IPS DF 6.9 (cell line): ENCODE measurements around the gene CACNA2D3.

Experiments
- DNase-seq: peaks from one replicate; pipeline ENCODE4 v3.0.0-alpha.2; 2013; ENCODE audit warnings: low read depth, low spot score
- H3K27ac ChIP-seq: one replicate; pipeline ENCODE4 v1.5.1; 2013; ENCODE audit warnings: low read length, control low read depth
- H3K27me3 ChIP-seq: 2 replicates; pipeline ENCODE4 v1.6.1; 2013; ENCODE audit warnings: mild to moderate bottlenecking, low read length; ENCODE audit not compliant: control insufficient read depth, insufficient read depth
- H3K36me3 ChIP-seq: 2 replicates; pipeline ENCODE4 v1.6.1; 2013; ENCODE audit warnings: low read length; ENCODE audit not compliant: control insufficient read depth, insufficient read depth
- H3K4me1 ChIP-seq: 2 replicates; pipeline ENCODE4 v1.6.1; 2013; ENCODE audit warnings: low read length; ENCODE audit not compliant: control insufficient read depth, insufficient read depth
- H3K4me3 ChIP-seq: 2 replicates; pipeline ENCODE4 v1.5.1; 2013; ENCODE audit warnings: mild to moderate bottlenecking, low read length
- H3K9me3 ChIP-seq: 2 replicates; pipeline ENCODE4 v1.6.1; 2013; ENCODE audit warnings: low read length, inconsistent platforms; ENCODE audit not compliant: control insufficient read depth, insufficient read depth
- WGBS: extraction: QIAGEN DNeasy Blood & Tissue Kit; methylation state at CpG from one replicate; pipeline ENCODE4 v1.1.7; 2013; ENCODE audit warnings: mixed read lengths, missing lambda C conversion rate; ENCODE audit not compliant: insufficient read length, insufficient coverage; 5-methylcytosine and 5-hydroxymethylcytosine counted together

Gene CACNA2D3

DNA sequence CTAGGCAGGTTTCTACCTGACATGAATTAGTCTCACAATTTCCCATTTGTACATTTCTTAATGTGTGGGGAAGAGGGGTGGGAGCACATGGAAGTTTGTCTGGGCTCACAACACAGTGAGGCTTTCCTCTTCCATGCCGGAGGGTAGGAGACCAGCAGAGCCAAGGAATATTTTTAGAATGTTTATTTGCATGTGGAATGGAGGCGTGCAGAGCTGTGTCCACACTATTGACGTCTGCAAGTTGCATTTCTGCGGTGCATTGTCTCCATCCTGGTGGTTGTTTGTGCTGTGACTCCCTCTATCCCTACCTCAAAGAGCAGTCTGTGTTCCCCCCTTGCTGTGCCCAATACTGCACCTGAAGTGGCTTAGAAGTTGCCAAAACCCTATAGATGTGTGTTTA lies 908.6 kb downstream of the CACNA2D3 start:
- WGBS, result no CpG with 5 or more reads among the region's 4 CpGs
- no peaks in the 10 kb centered on the region for H3K36me3 ChIP-seq
- DNase-seq, result no peak
- no peaks in the 10 kb centered on the region for H3K9me3 ChIP-seq
- H3K4me3 ChIP-seq, result no peak overlapping the region
- no peaks in the 10 kb centered on the region for H3K4me1 ChIP-seq
- no peak overlapping the region for H3K27ac ChIP-seq
- no peaks in the 10 kb centered on the region for H3K27me3 ChIP-seq

DNA sequence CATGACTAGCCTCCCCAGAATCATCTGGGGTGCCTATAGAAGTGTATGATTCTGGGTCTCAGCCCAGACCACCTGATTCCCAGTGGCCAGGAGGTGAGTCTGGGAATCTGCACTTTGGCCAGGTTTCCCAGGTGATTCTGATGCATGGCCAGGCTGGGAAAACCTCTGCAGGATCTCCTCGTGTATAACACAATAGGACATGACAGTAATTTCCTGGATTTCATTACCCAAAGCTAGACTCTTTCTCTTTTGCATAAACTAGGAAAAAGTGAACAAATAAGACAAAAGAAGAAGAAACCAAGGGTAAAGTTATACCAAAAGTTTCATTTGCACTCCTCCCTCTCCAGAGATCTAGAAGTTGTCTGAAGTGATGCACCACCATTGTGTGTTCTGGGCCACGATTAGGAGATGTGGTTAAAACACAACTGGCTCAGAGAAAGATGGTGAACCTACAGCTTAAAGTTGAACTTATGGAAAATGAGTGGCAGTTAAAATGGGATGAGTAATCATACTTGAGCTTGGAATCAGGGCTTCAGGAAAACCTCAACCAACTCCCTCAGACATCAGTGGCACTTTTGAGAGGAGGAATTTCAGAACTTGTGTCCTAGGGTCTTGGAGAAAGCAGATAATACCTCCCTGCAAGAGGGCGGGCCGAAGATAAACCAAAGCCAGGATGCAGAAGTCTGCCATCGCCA lies 914.7 kb downstream of the CACNA2D3 start:
- Histone ChIP-seq H3K27ac (no peak overlapping the region), H3K36me3 (no peaks in the 10 kb centered on the region), H3K4me1 (no peaks in the 10 kb centered on the region), H3K9me3 (no peaks in the 10 kb centered on the region), H3K4me3 (no peak overlapping the region), H3K27me3 (no peaks in the 10 kb centered on the region)
- no CpG with 5 or more reads among the region's 5 CpGs for WGBS
- no peak for DNase-seq

DNA sequence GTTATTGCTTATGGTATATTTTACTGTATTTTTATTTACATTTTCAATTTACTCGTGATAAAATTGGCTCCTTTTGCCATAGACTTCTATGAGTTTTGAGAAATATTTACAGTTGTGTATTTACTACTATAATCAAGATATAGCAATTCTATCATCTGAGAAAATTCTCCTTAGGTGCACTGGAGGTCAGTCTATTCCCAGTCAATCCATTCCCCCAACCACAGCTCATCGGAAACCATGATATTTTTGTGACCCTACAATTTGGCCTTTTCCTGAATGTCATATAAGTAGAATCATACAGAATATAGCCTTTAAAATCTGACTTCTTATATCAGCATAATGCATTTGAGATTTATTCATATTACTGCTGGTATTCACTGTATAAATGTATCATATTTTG lies 920.2 kb downstream of the CACNA2D3 start:
- Histone ChIP-seq H3K27ac (no peak overlapping the region), H3K4me1 (no peaks in the 10 kb centered on the region), H3K9me3 (no peaks in the 10 kb centered on the region), H3K4me3 (no peak overlapping the region), H3K36me3 (no peaks in the 10 kb centered on the region), H3K27me3 (no peaks in the 10 kb centered on the region)
- no CpG with 5 or more reads among the region's 2 CpGs for WGBS
- no peak for DNase-seq

DNA sequence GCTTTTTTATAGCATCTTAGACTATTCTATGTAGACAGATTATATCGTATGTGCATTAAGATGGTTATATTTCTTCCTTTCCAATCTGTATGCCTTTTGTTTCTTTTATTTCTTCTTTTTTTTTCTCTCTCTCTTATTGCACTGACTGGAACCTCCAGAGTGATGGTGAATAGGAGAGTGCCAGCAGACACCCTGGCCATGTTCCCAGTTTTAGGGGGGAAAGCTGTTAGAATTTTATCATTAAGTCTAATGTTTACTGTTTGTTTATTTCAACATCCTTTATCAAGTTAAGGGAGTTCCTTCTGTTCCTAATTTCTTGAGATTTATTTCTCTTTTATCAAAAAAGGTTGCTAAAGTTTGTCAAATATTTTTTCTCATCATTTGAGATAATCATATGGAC lies 922.1 kb downstream of the CACNA2D3 start:
- no peaks in the 10 kb centered on the region for H3K9me3 ChIP-seq
- no peaks in the 10 kb centered on the region for H3K27me3 ChIP-seq
- DNase-seq, result no peak
- no peak overlapping the region for H3K27ac ChIP-seq
- H3K4me1 ChIP-seq, result no peaks in the 10 kb centered on the region
- WGBS, result no CpG with 5 or more reads among the region's 1 CpG
- no peaks in the 10 kb centered on the region for H3K36me3 ChIP-seq
- no peak overlapping the region for H3K4me3 ChIP-seq

DNA sequence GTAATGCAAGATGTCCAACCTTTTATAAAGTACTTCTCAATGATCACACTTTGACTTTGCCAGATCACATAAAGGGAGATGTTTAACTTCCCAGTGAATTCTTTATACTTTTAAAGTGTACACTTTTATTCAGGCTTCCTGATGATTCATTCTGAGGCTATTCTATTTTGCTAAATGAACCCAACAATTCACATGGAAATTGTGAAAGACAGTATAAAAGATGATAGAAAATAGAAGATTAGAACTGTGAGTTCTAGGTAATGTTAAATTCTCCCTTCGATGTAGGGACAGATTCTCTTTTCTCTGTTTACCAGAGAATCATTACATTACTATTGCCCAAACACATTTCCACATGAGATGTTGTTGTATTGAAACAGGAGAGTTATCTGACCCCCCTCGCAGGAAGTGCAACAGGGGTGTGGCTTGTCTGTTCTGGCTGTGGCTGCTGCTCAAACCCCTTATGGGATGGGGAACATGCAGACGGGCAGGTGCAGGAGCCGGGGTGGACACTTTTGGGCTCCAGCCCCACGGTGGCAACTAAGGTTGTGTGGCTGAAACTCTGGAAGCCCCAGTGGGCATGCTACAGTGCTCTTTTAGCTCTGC lies 936.8 kb downstream of the CACNA2D3 start:
- no peak for DNase-seq
- Histone ChIP-seq H3K9me3 (no peaks in the 10 kb centered on the region), H3K27ac (no peak overlapping the region), H3K4me1 (0 out of 2 replicates have a peak, but pooled peaks cover 1% of the 10 kb centered on the region), H3K27me3 (no peaks in the 10 kb centered on the region), H3K4me3 (no peak overlapping the region), H3K36me3 (no peaks in the 10 kb centered on the region)
- no CpG with 5 or more reads among the region's 5 CpGs for WGBS

DNA sequence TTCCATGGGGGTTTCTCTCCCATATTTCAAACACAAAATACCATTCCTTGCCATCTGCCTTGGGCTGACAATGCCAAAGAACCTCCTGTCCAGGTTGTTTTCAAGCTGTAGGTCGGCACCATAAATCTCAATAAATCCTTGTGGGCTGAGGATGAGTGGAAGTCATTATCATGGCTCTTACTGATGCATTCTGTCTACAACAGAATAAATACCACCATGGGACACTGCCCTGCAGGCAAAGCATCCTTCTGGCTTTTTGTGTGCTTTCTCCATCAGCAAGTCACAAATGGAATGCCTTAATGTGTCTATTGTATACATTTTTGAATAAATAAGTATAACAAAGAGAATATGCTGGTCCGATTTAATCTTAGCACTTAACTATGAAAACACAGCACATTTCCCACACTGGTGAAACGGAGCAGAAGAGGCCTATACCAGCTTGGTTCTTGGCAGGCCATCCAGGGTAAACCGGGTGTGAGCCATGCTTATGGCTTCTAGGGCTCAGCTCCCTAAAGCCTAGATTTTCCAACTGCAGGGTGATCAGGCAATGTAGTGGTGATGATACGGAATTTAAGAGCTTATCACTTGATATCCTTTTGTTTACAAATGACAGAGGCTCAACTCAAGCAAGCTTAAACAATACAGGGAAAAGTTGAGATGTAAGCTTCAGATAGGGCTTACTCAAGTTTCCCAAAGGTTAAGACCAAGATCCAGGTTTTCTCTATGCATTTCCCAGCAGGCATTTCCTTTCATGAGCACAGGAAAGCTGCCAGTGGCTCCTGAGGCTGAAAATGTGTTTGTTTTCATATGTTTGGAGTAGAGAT lies 938.8 kb downstream of the CACNA2D3 start:
- Histone ChIP-seq H3K36me3 (no peaks in the 10 kb centered on the region), H3K27me3 (no peaks in the 10 kb centered on the region), H3K9me3 (no peaks in the 10 kb centered on the region), H3K4me3 (no peak overlapping the region), H3K4me1 (peaks cover 3% of the 10 kb centered on the region; the same call in 1 of the 2 replicates), H3K27ac (no peak overlapping the region)
- no peak for DNase-seq
- WGBS, result no CpG with 5 or more reads among the region's 5 CpGs

DNA sequence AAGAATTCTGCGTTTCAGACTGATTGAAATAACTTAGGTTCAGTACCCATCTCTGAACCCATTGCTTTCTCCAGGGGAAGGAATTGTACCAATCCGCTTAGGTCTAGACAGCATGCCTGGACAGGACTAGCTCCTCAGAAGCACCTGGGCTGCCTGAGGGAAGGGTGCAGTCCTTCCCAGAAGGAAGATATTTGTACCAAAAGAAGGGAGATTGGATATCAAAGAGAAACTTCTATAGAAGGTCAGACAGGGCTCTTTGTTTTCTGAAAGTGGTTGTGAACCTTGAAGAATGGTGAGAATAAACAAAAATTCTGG lies 939.3 kb downstream of the CACNA2D3 start:
- H3K27ac ChIP-seq, result no peak overlapping the region
- no peaks in the 10 kb centered on the region for H3K27me3 ChIP-seq
- DNase-seq, result no peak
- no CpG with 5 or more reads among the region's 2 CpGs for WGBS
- no peak overlapping the region for H3K4me3 ChIP-seq
- no peaks in the 10 kb centered on the region for H3K9me3 ChIP-seq
- H3K36me3 ChIP-seq, result no peaks in the 10 kb centered on the region
- H3K4me1 ChIP-seq, result peaks cover 3% of the 10 kb centered on the region; the same call in 1 of the 2 replicates

DNA sequence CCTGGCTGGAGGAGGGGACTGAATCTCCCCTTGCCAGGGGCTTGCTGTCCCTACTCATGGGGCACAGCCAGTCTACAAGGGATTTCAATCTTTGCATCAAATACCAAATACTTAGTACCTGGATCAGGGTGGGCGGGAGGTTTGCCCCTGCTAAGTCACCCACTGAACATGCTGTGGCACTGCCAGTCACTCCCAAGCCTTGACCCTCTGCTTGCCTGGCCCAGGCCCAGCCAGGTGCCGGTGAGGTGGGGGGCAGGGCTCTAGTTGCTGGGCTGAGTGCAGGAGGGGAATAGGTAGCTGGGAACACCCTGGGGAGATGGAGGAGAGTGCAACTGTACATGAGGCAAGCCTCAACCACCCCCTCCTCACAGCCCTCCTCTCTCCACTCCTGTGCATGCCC lies 941.8 kb downstream of the CACNA2D3 start:
- peaks cover 3% of the 10 kb centered on the region; the same call in 1 of the 2 replicates for H3K4me1 ChIP-seq
- H3K4me3 ChIP-seq, result no peak overlapping the region
- H3K36me3 ChIP-seq, result no peaks in the 10 kb centered on the region
- no CpG with 5 or more reads among the region's 2 CpGs for WGBS
- H3K9me3 ChIP-seq, result no peaks in the 10 kb centered on the region
- no peaks in the 10 kb centered on the region for H3K27me3 ChIP-seq
- H3K27ac ChIP-seq, result no peak overlapping the region
- DNase-seq, result no peak

DNA sequence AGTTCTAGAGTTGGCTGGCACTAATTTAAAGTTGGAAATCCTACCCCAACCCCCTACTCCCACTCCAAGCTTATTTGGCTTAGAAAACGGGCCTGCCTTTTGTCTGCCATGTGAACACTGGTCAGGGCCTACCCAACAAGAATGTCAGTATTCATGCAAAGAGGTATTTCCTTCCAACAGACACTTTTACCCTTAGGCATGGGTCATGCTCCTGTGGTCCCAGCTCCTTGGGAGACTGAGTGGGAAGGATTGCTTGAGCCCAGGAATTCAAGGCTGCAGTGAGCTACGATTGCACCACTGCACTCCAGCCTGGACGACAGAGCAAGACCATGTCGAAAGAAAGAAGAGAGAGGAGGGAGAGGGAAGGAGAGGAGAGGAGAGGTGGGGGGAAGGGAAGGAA lies 943.0 kb downstream of the CACNA2D3 start:
- H3K36me3 ChIP-seq, result no peaks in the 10 kb centered on the region
- peaks cover 3% of the 10 kb centered on the region; the same call in 1 of the 2 replicates for H3K4me1 ChIP-seq
- no peak for DNase-seq
- H3K27ac ChIP-seq, result no peak overlapping the region
- no peak overlapping the region for H3K4me3 ChIP-seq
- no CpG with 5 or more reads among the region's 4 CpGs for WGBS
- no peaks in the 10 kb centered on the region for H3K27me3 ChIP-seq
- no peaks in the 10 kb centered on the region for H3K9me3 ChIP-seq

DNA sequence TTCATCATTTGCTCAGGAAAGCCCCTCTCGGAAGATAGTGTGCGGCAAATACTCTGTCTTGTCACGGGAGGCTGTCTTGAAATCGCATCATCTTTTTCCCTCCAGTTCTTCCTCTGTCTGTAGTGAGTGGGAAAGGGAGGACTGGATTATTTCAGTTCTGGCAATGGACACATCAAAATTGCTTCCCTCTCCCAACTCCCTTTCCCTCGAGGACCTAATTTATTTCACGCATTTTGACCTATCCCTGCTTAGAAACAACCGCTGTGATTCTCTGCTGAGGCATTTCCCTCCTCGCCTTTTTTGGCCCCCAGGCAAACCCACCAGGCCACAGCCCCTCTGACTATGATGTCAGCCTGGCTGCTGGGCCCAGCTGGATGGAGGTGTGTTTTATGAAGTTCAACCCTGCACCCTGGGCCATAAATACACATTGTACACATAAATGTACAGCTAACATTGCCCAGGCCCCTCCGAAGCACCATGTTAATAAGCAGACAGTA lies 944.2 kb downstream of the CACNA2D3 start:
- WGBS, result no CpG with 5 or more reads among the region's 9 CpGs
- Histone ChIP-seq H3K4me3 (no peak overlapping the region), H3K36me3 (no peaks in the 10 kb centered on the region), H3K4me1 (peaks cover 2% of the 10 kb centered on the region; the same call in 1 of the 2 replicates), H3K9me3 (no peaks in the 10 kb centered on the region), H3K27ac (no peak overlapping the region), H3K27me3 (no peaks in the 10 kb centered on the region)
- no peak for DNase-seq
